HG03025 (cell line): ENCODE measurements around the gene CYSRT1.

Source experiments
- ATAC-seq: cut with Tn5 transposase; IDR thresholded peaks from one replicate; pipeline ENCODE4 v1.9.1; 2021; ENCODE audit warnings: mild to moderate bottlenecking, moderate library complexity; ENCODE audit not compliant: unreplicated experiment, low FRiP score

CYSRT1 gene

GRCh38 chr9:137205126-137206069 is 19.6 kb upstream of the CYSRT1 start, which contains the start of the genes NDOR1 and TMEM203:
TSS of gene NDOR1 (plus strand) at chr9:137205700. CDS start at chr9:137205778, 78 bp downstream.
TSS of gene TMEM203 (minus strand) at chr9:137205648. CDS start at chr9:137205414, 234 bp downstream.
- ATAC-seq = no peak

GRCh38 chr9:137206602-137207001 is 18.4 kb upstream of the CYSRT1 start:
- ATAC-seq = no peak

GRCh38 chr9:137211532-137211931 is 13.4 kb upstream of the CYSRT1 start:
- ATAC-seq = no peak

GRCh38 chr9:137212520-137212919 is 12.5 kb upstream of the CYSRT1 start:
- ATAC-seq = no peak

DNA sequence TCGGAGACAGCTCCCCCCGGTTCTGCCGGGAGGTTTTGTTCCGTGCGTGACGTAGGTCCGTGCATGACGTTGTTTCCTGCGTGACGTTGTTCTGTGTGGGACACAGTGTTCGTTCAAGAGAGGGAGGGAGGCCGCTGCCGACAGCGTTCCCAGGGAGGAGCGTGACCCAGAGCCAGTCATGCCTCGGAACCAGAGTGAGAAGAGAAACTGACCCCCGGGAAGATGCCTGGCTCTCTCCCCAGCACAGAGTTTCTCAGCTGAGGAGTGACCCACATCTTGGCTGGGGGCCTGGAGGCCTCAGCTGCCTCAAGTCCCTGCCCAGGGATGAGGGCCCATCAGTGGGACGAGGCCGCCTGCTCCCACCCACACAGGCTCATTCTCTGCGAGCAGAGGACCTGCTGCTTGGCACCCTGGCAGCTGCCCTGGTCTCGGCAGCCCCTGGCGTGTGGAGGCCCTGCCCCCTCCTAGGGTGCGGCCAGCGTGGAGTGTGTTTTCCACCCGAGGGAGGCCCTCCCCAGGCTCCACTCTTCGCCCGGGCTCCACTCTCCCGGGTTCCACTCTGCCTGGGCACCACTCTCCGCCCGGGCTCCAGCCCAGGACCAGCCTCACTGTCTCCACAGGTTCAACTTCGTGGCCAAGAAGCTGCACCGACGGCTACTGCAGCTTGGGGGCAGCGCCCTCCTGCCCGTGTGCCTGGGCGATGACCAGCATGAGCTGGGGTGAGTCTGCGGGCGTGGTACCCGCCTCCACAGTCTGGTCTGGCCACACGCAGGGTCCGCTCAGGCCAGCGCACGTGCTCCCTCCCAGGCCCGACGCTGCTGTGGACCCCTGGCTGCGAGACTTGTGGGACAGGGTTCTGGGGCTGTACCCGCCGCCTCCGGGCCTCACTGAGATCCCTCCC is 11.6 kb upstream of the CYSRT1 start:
- ATAC-seq = no peak

DNA sequence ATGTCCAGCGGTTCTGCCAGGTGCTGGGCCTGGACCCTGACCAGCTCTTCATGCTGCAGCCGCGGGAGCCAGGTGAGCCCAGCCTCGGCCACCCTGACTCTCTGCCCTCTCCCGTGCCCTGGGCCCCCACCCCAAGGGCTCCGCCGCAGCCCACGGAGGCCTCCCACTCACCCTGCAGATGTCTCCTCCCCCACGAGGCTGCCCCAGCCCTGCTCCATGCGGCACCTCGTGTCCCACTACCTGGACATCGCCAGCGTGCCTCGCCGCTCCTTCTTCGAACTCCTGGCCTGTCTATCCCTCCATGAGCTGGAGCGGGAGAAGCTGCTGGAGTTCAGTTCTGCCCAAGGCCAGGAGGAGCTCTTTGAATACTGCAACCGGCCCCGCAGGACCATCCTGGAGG is 10.4 kb upstream of the CYSRT1 start:
- ATAC-seq = no peak

DNA sequence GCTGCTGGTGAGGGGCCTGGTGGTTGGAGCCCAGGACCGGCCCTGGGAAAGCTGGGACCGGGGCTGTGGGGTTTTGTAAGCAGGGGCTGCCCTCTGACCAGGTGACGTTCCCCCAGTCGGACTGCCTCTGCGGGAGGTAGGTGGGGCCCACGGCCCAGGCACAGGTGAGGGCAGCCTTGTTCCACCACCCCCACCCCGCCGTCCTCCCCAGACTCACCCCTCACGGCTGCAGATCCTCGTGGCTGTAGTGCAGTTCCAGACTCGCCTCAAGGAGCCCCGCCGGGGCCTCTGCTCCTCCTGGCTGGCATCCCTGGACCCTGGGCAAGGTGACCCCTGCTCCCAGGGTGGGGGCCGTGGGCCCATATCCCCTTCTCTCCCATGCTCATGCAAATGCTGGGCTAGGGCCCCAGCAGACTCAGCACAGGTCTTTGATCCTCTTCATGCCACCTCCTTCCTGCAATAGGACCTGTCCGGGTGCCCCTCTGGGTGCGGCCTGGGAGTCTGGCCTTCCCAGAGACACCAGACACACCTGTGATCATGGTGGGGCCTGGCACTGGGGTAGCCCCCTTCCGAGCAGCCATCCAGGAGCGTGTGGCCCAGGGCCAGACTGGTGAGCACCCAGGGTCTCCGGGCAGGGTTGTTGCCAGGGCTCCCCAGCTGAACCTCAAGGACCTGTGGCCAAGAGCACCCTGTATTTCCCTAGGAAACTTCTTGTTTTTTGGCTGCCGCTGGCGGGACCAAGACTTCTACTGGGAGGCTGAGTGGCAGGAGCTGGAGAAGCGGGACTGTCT is 9.6 kb upstream of the CYSRT1 start:
- no peak for ATAC-seq

DNA sequence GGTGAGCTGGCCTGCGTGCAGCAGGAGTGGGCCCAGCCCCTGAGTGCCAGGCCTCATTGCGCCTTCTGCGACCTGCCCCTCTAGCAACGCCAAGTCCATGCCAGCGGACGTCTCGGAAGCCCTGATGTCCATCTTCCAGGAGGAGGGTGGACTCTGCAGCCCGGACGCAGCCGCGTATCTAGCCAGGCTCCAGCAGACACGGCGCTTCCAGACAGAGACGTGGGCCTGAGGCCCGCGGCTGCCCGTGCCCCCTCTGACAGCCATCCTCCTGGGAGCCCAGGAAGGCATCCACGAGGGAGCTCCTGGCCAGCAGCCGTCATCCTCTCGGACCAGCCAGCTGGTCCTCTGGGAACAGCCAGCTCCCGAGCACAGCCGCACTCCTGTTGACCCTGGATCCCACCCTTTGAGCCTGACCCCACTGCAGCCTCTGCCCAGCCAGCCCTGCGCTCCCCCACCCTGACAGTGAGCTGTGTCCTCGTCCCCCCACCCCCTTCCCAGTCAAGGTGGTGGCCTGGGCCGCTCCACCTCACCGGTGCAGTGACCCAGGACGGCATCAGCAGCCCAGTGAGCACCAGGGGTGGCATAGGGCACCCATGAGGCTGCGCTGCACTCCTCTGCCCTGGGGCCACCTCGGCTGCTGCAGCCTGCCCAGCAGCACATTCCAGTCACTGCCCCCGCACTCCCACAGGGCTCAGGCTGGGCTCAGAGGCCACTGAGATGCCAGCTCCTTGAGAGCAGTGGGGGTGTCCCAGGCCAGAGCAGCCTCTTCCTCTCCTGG is 8.6 kb upstream of the CYSRT1 start:
- no peak for ATAC-seq

DNA sequence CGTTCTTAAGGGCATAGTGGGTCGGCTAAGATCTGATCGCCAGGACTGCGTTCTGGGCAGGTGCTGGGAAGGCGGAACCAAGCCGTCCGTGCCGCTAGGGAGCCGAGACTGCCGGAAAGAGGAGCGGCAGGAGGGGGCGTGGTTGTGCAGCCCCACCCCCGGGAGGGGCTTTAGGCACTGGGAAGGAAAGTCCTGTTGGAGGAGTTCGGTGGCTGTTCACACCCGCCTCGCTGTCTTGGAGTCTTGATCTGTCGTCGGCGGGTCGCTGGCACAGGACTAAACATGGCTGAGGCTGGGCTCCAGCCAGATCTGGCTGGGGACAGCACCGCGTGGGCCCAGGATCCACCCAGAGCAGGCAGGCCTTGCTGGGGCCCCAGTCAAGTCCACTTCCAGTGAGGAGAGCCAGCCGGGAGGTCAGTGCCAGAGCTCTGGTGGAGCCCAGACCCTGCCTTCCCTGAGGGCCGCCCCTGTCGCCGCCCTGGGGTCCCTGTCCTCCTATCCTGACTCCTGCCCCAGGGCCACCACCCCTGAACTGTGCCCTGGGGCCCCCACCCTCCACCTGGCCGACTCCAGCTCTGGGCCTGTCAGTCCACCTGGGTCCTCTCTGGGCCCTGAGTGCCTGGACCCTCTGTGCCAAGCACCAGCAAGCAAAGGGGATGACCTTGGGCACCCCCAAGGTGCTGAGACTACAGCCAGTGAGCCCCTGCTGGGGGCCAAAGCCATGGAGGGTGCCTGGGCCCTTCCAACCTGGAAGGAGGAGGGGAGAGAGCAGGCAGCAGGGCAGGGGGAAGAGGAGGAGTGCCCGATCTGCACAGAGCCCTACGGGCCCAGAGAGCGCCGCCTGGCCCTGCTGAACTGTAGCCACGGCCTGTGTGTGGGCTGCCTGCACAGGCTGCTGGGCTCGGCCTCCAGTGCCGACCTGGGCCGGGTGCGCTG is 7.4 kb upstream of the CYSRT1 start:
- ATAC-seq = no peak

GRCh38 chr9:137218212-137218753 is 6.7 kb upstream of the CYSRT1 start:
- ATAC-seq = no peak

- no peak for ATAC-seq
Observed at GRCh38 chr9:137218754-137219271, 6.2 kb upstream of the CYSRT1 start.

- no peak for ATAC-seq
Observed at GRCh38 chr9:137219757-137220316, 5.1 kb upstream of the CYSRT1 start.

- no peak for ATAC-seq
Observed at GRCh38 chr9:137220317-137221094, 4.5 kb upstream of the CYSRT1 start.

- ATAC-seq = no peak
Observed at GRCh38 chr9:137221095-137221505, 3.9 kb upstream of the CYSRT1 start.

- ATAC-seq = no peak
Observed at GRCh38 chr9:137221506-137222111, 3.4 kb upstream of the CYSRT1 start.
